SJCRH30 (cell line): ENCODE measurements around the gene AP1S3. TPM values are rescaled to one million over a fixed set of nuclear protein-coding genes. Genes with fewer than 3 reads are reported as not detected.

Experiments used
- DNase-seq, 2 experiments: peaks; one replicate each; pipeline ENCODE4 v3.0.0-alpha.2; 2015 to 2020
- H3K27ac ChIP-seq: fragments of 250-450 bp; sonication (Bioruptor Pico); 2 replicates; pipeline ENCODE4 v1.5.1; 2020; ENCODE audit warnings: mild to moderate bottlenecking, moderate library complexity
- H3K27me3 ChIP-seq: fragments of 250-450 bp; sonication (Bioruptor Pico); 2 replicates; pipeline ENCODE4 v1.5.1; 2020; ENCODE audit warnings: mild to moderate bottlenecking, moderate library complexity
- H3K36me3 ChIP-seq: fragments of 250-450 bp; sonication (Bioruptor Pico); 2 replicates; pipeline ENCODE4 v1.5.1; 2020; ENCODE audit warnings: mild to moderate bottlenecking, moderate library complexity
- H3K4me1 ChIP-seq: fragments of 250-450 bp; sonication (Bioruptor Pico); 2 replicates; pipeline ENCODE4 v1.5.1; 2020; ENCODE audit warnings: mild to moderate bottlenecking, moderate library complexity
- H3K4me3 ChIP-seq: fragments of 250-450 bp; sonication (Bioruptor Pico); 2 replicates; pipeline ENCODE4 v1.5.1; 2020; ENCODE audit warnings: mild to moderate bottlenecking, moderate library complexity
- H3K9me3 ChIP-seq: fragments of 250-450 bp; sonication (Bioruptor Pico); replicated peaks from 2 replicates; pipeline ENCODE4 v1.5.1; 2020; ENCODE audit warnings: mild to moderate bottlenecking, moderate library complexity
- total RNA-seq: library from RNA; depleted of rRNA; stranded (reverse); fragments of >200 nt; shearing (Covaris generic); gene quantifications from 2 replicates; pipeline ENCODE4 v1.2.3, GENCODE V29; 2014

Gene AP1S3
- total RNA-seq, 1 experiment from 2014 or later = not detected

DNA sequence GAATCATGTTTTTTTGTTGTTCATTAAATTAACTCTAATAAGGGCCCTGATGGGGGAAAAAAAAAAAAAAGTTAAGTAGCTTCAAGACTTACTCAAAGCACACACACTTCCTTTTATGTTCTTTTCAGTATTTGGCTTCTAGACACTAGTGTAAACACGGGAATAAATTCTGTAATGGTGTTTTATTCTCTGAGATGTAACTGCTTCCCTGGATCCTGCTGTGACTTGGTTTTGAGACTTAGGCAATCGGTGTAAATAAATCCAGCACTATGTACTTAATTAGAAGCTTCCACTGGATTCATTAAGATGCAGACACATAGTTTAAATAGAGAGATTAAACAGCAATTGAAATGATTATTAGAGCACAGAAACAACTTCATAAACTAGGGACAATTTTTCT is 26.1 kb upstream of the AP1S3 start:
- Histone ChIP-seq H3K27me3 (no peaks in the 10 kb centered on the region), H3K36me3 (no peaks in the 10 kb centered on the region), H3K9me3 (no peaks in the 10 kb centered on the region), H3K27ac (no peak overlapping the region), H3K4me3 (no peak overlapping the region), H3K4me1 (0 out of 2 replicates have a peak, but pooled peaks cover 2% of the 10 kb centered on the region)
- no peak for DNase-seq

GRCh38 chr2:223860809-223861738 is 23.7 kb upstream of the AP1S3 start:
- DNase-seq = no peak
- H3K36me3 ChIP-seq = no peaks in the 10 kb centered on the region
- no peak overlapping the region for H3K4me3 ChIP-seq
- H3K27me3 ChIP-seq = no peaks in the 10 kb centered on the region
- no peak overlapping the region for H3K27ac ChIP-seq
- H3K9me3 ChIP-seq = no peaks in the 10 kb centered on the region
- 0 out of 2 replicates have a peak, but pooled peaks cover 2% of the 10 kb centered on the region for H3K4me1 ChIP-seq

GRCh38 chr2:223859070-223859469 is 21.7 kb upstream of the AP1S3 start:
- DNase-seq = no peak
- Histone ChIP-seq H3K4me1 (no peaks in the 10 kb centered on the region), H3K27ac (no peak overlapping the region), H3K27me3 (no peaks in the 10 kb centered on the region), H3K36me3 (no peaks in the 10 kb centered on the region), H3K9me3 (no peaks in the 10 kb centered on the region), H3K4me3 (no peak overlapping the region)

DNA sequence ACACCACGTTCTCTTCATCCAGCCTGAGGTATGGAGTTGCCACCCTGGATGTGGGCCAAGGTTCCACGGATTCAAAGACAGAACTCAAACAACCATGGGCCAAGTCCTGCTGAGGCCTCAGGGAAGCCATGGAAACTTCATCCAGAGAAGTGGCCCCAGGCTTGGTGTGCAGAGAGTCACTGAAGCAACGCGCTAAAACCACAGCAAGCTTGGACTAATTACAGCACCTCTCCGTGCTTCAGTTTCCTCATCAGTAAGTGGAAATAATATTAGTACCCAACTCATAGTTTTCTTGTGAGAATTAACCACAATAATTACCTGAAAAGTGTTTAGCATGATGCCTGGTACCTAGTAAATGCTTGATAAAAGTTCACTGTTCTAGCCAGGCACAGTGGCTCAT is 19.2 kb upstream of the AP1S3 start:
- Histone ChIP-seq H3K27ac (no peak overlapping the region), H3K9me3 (no peaks in the 10 kb centered on the region)

DNA sequence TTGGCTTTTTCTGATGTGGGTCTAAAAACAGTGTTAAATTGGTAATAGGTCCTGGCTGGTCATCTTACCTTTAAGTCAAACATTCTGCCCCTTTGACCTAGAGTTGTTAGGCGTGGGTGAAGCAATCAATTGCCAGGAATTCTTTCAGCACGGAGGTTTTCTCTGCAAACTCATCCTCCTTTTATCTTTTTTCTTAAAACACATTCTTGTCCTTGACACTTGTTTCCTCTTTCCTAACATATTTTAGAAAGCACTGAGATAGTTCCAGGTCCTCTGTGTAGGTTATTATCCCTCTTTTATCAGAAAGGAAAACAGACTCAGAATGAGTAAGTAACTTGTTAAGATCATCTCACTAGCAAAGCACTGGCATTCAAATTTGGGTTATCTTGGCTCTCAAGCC is 18.6 kb upstream of the AP1S3 start:
- Histone ChIP-seq H3K27me3 (no peaks in the 10 kb centered on the region), H3K9me3 (no peaks in the 10 kb centered on the region), H3K27ac (no peak overlapping the region), H3K4me3 (no peak overlapping the region), H3K4me1 (no peaks in the 10 kb centered on the region), H3K36me3 (no peaks in the 10 kb centered on the region)
- DNase-seq = no peak

More for the DNA sequence above, 19.2 kb upstream of the AP1S3 start:
- H3K4me1 ChIP-seq = no peaks in the 10 kb centered on the region
- H3K36me3 ChIP-seq = no peaks in the 10 kb centered on the region
- H3K4me3 ChIP-seq = no peak overlapping the region
- no peaks in the 10 kb centered on the region for H3K27me3 ChIP-seq
- DNase-seq = no peak

DNA sequence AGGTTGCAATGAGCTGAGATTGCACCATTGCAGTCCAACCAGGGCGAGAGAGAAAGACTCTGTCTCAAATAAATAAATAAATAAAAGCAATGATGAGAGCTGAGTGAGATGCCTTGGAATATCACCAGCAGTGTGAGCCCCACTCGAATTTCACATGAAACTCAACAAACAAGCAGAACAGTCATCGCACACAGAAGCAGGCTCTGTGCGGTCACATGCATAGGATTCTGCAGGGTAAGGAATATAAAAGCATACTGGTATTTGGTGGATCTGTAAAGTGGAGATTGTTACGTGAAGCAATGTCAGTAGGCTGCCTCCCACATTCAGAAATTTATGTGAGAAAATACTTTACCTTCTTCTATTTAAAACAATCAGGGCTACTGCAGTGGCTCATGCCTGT is 18.0 kb upstream of the AP1S3 start:
- H3K9me3 ChIP-seq = no peaks in the 10 kb centered on the region
- no peak overlapping the region for H3K4me3 ChIP-seq
- no peaks in the 10 kb centered on the region for H3K36me3 ChIP-seq
- no peak overlapping the region for H3K27ac ChIP-seq
- DNase-seq = no peak
- H3K27me3 ChIP-seq = no peaks in the 10 kb centered on the region
- H3K4me1 ChIP-seq = no peaks in the 10 kb centered on the region

GRCh38 chr2:223854741-223855140 is 17.4 kb upstream of the AP1S3 start:
- no peak overlapping the region for H3K4me3 ChIP-seq
- no peak overlapping the region for H3K27ac ChIP-seq
- H3K4me1 ChIP-seq = no peaks in the 10 kb centered on the region
- no peaks in the 10 kb centered on the region for H3K27me3 ChIP-seq
- DNase-seq = no peak
- no peaks in the 10 kb centered on the region for H3K9me3 ChIP-seq
- H3K36me3 ChIP-seq = no peaks in the 10 kb centered on the region

- no peak overlapping the region for H3K4me3 ChIP-seq
- H3K36me3 ChIP-seq = no peaks in the 10 kb centered on the region
- H3K9me3 ChIP-seq = no peaks in the 10 kb centered on the region
- no peak for DNase-seq
- no peaks in the 10 kb centered on the region for H3K27me3 ChIP-seq
- H3K4me1 ChIP-seq = no peaks in the 10 kb centered on the region
- no peak overlapping the region for H3K27ac ChIP-seq
These were observed 16.0 kb upstream of the AP1S3 start for GRCh38 chr2:223853425-223853837.

- Histone ChIP-seq H3K27ac (no peak overlapping the region), H3K4me1 (no peaks in the 10 kb centered on the region), H3K36me3 (no peaks in the 10 kb centered on the region), H3K9me3 (no peaks in the 10 kb centered on the region), H3K27me3 (no peaks in the 10 kb centered on the region), H3K4me3 (no peak overlapping the region)
- no peak for DNase-seq
These were observed 15.0 kb upstream of the AP1S3 start for GRCh38 chr2:223852281-223852795.

- no peaks in the 10 kb centered on the region for H3K36me3 ChIP-seq
- no peak overlapping the region for H3K27ac ChIP-seq
- no peaks in the 10 kb centered on the region for H3K27me3 ChIP-seq
- no peak overlapping the region for H3K4me3 ChIP-seq
- H3K9me3 ChIP-seq = no peaks in the 10 kb centered on the region
- no peak for DNase-seq
- no peaks in the 10 kb centered on the region for H3K4me1 ChIP-seq
These were observed 10.0 kb upstream of the AP1S3 start for GRCh38 chr2:223847410-223847809.

GRCh38 chr2:223846515-223846914 is 9.1 kb upstream of the AP1S3 start:
- Histone ChIP-seq H3K36me3 (no peaks in the 10 kb centered on the region), H3K4me1 (no peaks in the 10 kb centered on the region), H3K27me3 (no peaks in the 10 kb centered on the region), H3K27ac (no peak overlapping the region), H3K9me3 (no peaks in the 10 kb centered on the region), H3K4me3 (no peak overlapping the region)
- DNase-seq = no peak

DNA sequence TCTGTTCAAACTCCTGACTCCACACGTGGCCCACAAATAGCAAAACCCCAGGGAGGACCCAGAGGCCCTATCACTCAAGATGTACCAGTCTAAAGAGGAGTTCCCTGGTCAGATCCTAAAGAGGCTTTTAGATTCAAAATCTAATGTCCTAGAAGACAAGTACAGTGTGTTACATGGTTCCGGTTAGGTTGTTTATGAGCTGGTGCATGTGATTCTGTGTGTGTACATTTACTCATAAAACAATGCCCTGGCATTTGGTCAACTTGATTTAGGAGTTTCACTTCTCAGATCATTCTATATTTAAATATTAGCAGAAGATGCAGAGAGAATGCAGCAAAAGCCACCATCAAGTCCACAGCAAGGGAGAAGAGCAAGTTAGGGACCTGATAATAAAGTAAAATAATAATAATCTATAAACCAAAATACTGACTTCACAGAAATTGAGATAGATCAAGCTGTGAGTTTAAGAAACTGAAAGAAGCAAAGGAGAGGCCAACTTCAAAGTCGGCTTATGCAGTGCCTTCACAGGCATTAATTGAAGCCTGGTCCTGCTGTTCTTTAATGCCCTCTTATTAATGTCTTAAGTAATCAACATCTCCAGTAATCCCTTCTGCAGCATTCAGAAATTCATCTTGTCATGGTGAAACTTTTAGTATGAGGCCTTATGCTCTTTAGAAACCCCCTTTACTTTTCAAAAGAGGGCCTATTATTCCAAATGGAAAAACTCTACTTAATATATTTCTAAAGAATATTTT is 4.2 kb upstream of the AP1S3 start:
- no peak for DNase-seq
- no peak overlapping the region for H3K27ac ChIP-seq
- no peaks in the 10 kb centered on the region for H3K36me3 ChIP-seq
- no peak overlapping the region for H3K4me3 ChIP-seq
- no peaks in the 10 kb centered on the region for H3K4me1 ChIP-seq
- H3K27me3 ChIP-seq = no peaks in the 10 kb centered on the region
- H3K9me3 ChIP-seq = no peaks in the 10 kb centered on the region

GRCh38 chr2:223835701-223836532 is 1.5 kb downstream of the AP1S3 start:
- Histone ChIP-seq H3K4me1 (no peaks in the 10 kb centered on the region), H3K9me3 (no peaks in the 10 kb centered on the region), H3K4me3 (no peak overlapping the region), H3K27ac (no peak overlapping the region), H3K27me3 (no peaks in the 10 kb centered on the region), H3K36me3 (no peaks in the 10 kb centered on the region)
- DNase-seq = no peak

DNA sequence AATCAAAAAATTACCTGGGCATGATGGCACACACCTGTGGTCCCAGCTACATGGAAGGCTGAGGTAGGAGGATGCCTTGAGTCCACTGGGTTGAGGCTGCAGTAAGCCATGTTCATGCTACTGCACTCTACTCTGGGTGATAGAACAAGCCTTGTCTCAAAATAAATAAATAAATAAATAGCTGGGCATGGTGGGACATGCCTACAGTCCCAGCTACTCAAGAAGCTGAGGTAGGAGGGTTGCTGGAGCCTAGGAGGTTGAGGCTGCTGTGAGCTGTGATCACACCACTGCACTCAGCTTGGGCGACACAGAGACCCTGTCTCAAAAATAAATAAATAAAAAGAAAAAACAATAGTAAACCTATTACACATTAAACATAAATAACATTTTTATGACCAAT is 3.0 kb downstream of the AP1S3 start:
- Histone ChIP-seq H3K9me3 (no peaks in the 10 kb centered on the region), H3K4me3 (no peak overlapping the region), H3K27ac (no peak overlapping the region), H3K27me3 (no peaks in the 10 kb centered on the region), H3K4me1 (no peaks in the 10 kb centered on the region), H3K36me3 (no peaks in the 10 kb centered on the region)
- no peak for DNase-seq
